ENCODE measurements around the gene PDIK1L. TPM values are rescaled to one million over a fixed set of nuclear protein-coding genes. Genes with fewer than 3 reads are reported as not detected.

Gene PDIK1L
- total RNA-seq, 3 donors from 2014 or later = 9.2 to 17.3 (median 9.3) TPM

GRCh38 chr1:26069941-26070295 is 41.7 kb upstream of the PDIK1L start:
- TF ChIP-seq POLR2AphosphoS5 (IDR thresholded peaks at IDR 0.05) = no peak
- no peak for TF ChIP-seq CTCF (IDR thresholded peaks at IDR 0.05)
- no peak for TF ChIP-seq POLR2A (IDR thresholded peaks at IDR 0.05)
- no peaks in the 10 kb centered on the region for H3K9me3 ChIP-seq
- H3K27ac ChIP-seq = no peak overlapping the region
- H3K27me3 ChIP-seq = no peaks in the 10 kb centered on the region
- no peak for DNase-seq (ENCODE audit: low spot score in 2 of 2)
- H3K4me1 ChIP-seq = no peaks in the 10 kb centered on the region
- intact Hi-C loops (cut with DNase I; ENCODE audit: low total_unique reads) = no loop called here
- no peak overlapping the region for H3K4me3 ChIP-seq
- no peaks in the 10 kb centered on the region for H3K36me3 ChIP-seq

DNA sequence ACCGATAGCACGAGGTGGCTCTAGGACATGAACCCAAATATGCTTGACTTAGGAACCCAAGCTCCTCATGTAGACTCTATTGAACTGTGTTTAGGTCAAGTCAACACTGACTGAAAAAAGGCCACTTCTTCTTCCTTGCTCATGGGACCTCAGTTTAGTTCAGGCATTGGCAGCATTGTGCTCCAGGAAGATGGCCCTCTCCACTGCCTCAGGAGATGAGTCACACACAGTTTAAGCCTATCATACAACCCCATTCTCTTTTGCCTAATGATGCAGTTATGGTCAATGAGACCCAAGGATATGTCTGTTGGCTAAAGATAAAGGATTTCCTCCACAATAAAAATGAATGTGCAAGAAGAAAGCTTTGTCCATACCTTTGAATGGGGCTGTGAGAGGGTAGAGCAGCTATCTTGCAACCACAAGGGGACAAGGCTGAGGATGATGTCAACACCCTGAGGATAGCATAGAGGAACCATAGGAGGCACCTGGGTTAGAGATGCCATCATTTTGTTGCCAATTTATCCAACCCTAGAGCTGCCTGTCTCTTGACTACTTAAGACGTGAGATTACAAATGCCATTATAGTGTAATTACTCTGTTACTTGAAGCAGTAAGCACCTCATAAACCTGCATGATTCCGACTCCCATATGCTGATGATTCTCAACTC is 41.2 kb upstream of the PDIK1L start:
- TF ChIP-seq CTCF (IDR thresholded peaks at IDR 0.05) = no peak
- no peak for TF ChIP-seq POLR2AphosphoS5 (IDR thresholded peaks at IDR 0.05)
- no peak for TF ChIP-seq POLR2A (IDR thresholded peaks at IDR 0.05)
- Histone ChIP-seq H3K4me3 (no peak overlapping the region), H3K9me3 (no peaks in the 10 kb centered on the region), H3K27ac (no peak overlapping the region), H3K36me3 (no peaks in the 10 kb centered on the region), H3K27me3 (no peaks in the 10 kb centered on the region), H3K4me1 (no peaks in the 10 kb centered on the region)
- intact Hi-C loops (cut with DNase I; ENCODE audit: low total_unique reads) = no loop called here
- no peak for DNase-seq (ENCODE audit: low spot score in 2 of 2)

DNA sequence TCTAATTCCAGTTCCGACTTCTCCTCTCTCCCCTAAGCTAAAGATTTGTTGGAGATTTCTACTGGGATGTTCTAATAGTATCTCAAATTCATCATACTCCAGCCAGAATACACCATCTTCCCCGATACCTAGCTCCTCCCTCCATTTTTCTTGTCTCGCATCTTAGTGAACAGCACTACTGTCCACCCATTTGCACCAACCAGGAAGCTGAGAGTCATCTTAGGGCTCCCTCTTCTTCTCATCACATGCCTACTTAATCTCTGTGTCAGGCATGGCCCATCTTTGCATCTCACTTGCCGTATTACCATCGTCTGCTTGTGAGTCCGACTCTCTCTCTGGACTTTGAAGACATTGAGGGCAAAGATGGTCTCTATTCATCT is 40.7 kb upstream of the PDIK1L start:
- H3K4me1 ChIP-seq = no peaks in the 10 kb centered on the region
- no peak overlapping the region for H3K4me3 ChIP-seq
- H3K27ac ChIP-seq = no peak overlapping the region
- H3K36me3 ChIP-seq = no peaks in the 10 kb centered on the region
- no peaks in the 10 kb centered on the region for H3K27me3 ChIP-seq
- TF ChIP-seq CTCF (IDR thresholded peaks at IDR 0.05) (no peak), POLR2A (IDR thresholded peaks at IDR 0.05) (no peak), POLR2AphosphoS5 (IDR thresholded peaks at IDR 0.05) (no peak)
- intact Hi-C loops (cut with DNase I; ENCODE audit: low total_unique reads) = no loop called here
- no peak for DNase-seq (ENCODE audit: low spot score in 2 of 2)
- H3K9me3 ChIP-seq = no peaks in the 10 kb centered on the region

DNA sequence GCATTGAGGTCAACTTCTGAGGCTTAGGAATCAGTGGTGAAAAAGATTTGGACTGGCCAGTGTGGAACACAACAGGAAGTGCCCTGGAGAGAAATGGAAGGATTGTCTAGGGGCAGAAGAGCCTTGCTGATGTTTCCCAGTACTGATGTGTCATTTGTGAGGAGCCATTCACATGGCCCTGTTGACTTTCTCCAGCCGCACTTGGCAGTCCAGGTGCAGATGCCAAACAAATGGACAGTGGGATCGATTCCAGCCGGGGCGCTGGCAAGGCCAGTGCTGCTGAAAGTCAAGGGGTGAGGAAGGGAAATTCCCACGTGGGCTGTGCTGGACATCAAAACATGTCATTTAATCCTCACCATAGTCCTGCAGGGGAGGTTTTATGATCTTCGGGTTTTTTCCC is 39.3 kb upstream of the PDIK1L start:
- no peaks in the 10 kb centered on the region for H3K36me3 ChIP-seq
- no peak overlapping the region for H3K27ac ChIP-seq
- H3K4me1 ChIP-seq = no peaks in the 10 kb centered on the region
- no peak for DNase-seq (ENCODE audit: low spot score in 2 of 2)
- intact Hi-C loops (cut with DNase I; ENCODE audit: low total_unique reads) = no loop called here
- H3K4me3 ChIP-seq = no peak overlapping the region
- no peaks in the 10 kb centered on the region for H3K27me3 ChIP-seq
- H3K9me3 ChIP-seq = no peaks in the 10 kb centered on the region
- no peak for TF ChIP-seq POLR2AphosphoS5 (IDR thresholded peaks at IDR 0.05)
- no peak for TF ChIP-seq CTCF (IDR thresholded peaks at IDR 0.05)
- no peak for TF ChIP-seq POLR2A (IDR thresholded peaks at IDR 0.05)

DNA sequence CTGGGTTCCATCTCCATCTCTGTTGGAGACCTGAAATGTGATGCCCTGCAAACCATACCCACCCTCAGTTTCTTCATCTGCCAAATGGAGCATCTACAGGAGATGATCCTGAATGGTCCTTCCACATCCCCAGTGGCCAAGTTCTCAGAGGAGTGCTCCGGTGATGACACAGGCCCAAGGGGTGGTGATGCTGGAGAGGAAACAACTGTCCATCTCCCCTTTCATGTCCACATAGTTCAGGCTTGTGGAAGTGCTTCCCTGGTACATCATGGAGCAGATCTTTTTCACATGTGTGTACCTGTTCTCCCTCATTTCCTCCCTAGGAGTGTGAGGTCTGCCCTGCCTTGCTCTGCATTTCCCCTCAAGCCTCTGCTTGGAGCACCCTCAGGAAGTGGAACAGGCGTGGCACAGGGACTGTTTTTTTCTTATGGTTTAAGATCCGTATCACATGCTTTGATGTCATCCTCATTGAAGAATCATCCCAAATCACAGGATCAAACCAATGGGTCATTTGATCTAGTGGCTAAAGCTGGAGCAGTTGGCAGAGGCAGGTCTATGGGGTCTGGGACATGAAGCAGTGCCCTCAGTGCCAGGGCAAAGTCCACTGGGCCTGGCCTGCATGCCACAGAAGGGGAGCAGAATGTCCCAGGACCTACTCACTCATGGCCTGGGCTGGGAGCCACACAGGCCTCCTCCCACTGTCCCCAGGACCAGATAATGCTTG is 36.0 kb upstream of the PDIK1L start:
- Histone ChIP-seq H3K4me1 (no peaks in the 10 kb centered on the region), H3K4me3 (no peak overlapping the region), H3K27me3 (no peaks in the 10 kb centered on the region), H3K27ac (no peak overlapping the region), H3K36me3 (no peaks in the 10 kb centered on the region), H3K9me3 (no peaks in the 10 kb centered on the region)
- intact Hi-C loops (cut with DNase I; ENCODE audit: low total_unique reads) = loop anchor here (2.0 kb wide), 1 partner anchor 55 kb away; no protein-coding TSS in a partner anchor
- TF ChIP-seq POLR2A (IDR thresholded peaks at IDR 0.05) (no peak), CTCF (IDR thresholded peaks at IDR 0.05) (no peak), POLR2AphosphoS5 (IDR thresholded peaks at IDR 0.05) (no peak)
- no peak for DNase-seq (ENCODE audit: low spot score in 2 of 2)

Data from breast epithelium (tissue), 4 donors.